SU-DHL-6 (cell line): ENCODE data around the gene AGBL5.

ENCODE experiments used
- H2AFZ ChIP-seq: fragments of 200-600 bp; sonication (generic); 2 replicates; pipeline ENCODE4 v1.6.1; 2014; ENCODE audit warnings: low read depth, mild to moderate bottlenecking, moderate library complexity, mixed read lengths, antibody characterized with exemption, low read length; ENCODE audit not compliant: severe bottlenecking
- H3F3A ChIP-seq: fragments of 200-600 bp; shearing (Covaris generic); 2 replicates; pipeline ENCODE4 v1.6.0; 2016; ENCODE audit warnings: antibody characterized with exemption, mild to moderate bottlenecking; ENCODE audit not compliant: insufficient read depth
- H3K27ac ChIP-seq: fragments of 200-600 bp; sonication (generic); 2 replicates; pipeline ENCODE4 v1.5.1; 2016; ENCODE audit warnings: low read depth, mild to moderate bottlenecking, low read length, moderate library complexity, mixed read lengths
- H3K27me3 ChIP-seq: fragments of 200-600 bp; sonication (generic), shearing (Covaris generic); 2 replicates; pipeline ENCODE4 v1.6.0; 2014; ENCODE audit warnings: mild to moderate bottlenecking, low read length
- H3K36me3 ChIP-seq: fragments of 200-600 bp; sonication (generic); 2 replicates; pipeline ENCODE4 v1.6.1; 2014; ENCODE audit warnings: mild to moderate bottlenecking, low read length, mixed read lengths
- H3K4me2 ChIP-seq: fragments of 300-600, 200-600 bp; shearing (Covaris generic), sonication (generic); 2 replicates; pipeline ENCODE4 v1.6.0; 2014; ENCODE audit warnings: low read length, low read depth, mild to moderate bottlenecking; ENCODE audit not compliant: poor library complexity, severe bottlenecking
- H3K4me3 ChIP-seq: fragments of 200-600 bp; sonication (generic); 2 replicates; pipeline ENCODE4 v1.5.1; 2014; ENCODE audit warnings: antibody characterized with exemption, low read length, mild to moderate bottlenecking, mixed read lengths; ENCODE audit not compliant: insufficient read depth, poor library complexity, severe bottlenecking
- H3K79me2 ChIP-seq: fragments of 200-600 bp; sonication (generic); 2 replicates; pipeline ENCODE4 v1.6.1; 2014; ENCODE audit warnings: mild to moderate bottlenecking, low read length, moderate library complexity; ENCODE audit not compliant: insufficient read depth
- H3K9ac ChIP-seq: fragments of 200-600 bp; sonication (generic); 2 replicates; pipeline ENCODE4 v1.7.0; 2014; ENCODE audit warnings: mild to moderate bottlenecking, low read length
- H3K9me2 ChIP-seq: fragments of 200-600 bp; sonication (generic); replicated peaks from 2 replicates; pipeline ENCODE4 v1.6.1; 2014; ENCODE audit warnings: low read length; ENCODE audit not compliant: insufficient read depth
- H3K9me3 ChIP-seq: fragments of 200-600 bp; sonication (generic); 2 replicates; pipeline ENCODE4 v1.6.1; 2014; ENCODE audit warnings: low read length, mixed read lengths; ENCODE audit not compliant: insufficient read depth
- H4K20me1 ChIP-seq: fragments of 200-600 bp; sonication (generic); 2 replicates; pipeline ENCODE4 v1.6.1; 2014; ENCODE audit warnings: low read depth, mild to moderate bottlenecking, antibody characterized with exemption, low read length, moderate library complexity, mixed read lengths
- CTCF ChIP-seq: fragments of 200-600 bp; sonication (generic); IDR thresholded peaks from one replicate; pipeline ENCODE4 v1.5.1; 2017; ENCODE audit warnings: antibody characterized with exemption, mild to moderate bottlenecking, low read length, moderate library complexity; ENCODE audit not compliant: insufficient read depth, poor library complexity, severe bottlenecking
- EZH2phosphoT487 ChIP-seq: fragments of 200-600 bp; sonication (generic), shearing (Covaris generic); conservative IDR thresholded peaks from 2 replicates; pipeline ENCODE4 v1.6.1; 2018; ENCODE audit warnings: mild to moderate bottlenecking, antibody characterized with exemption, low read length, moderate library complexity, mixed read lengths

AGBL5 gene

GRCh38 chr2:27083410-27084296, 32.2 kb downstream of the AGBL5 start:
- Histone ChIP-seq H3K27me3 (no peaks in the 10 kb centered on the region), H3K9me2 (no peaks in the 10 kb centered on the region), H3K36me3 (no peaks in the 10 kb centered on the region), H3K79me2 (no peaks in the 10 kb centered on the region), H3K27ac (no peak overlapping the region), H2AFZ (no peak overlapping the region), H3F3A (0 out of 2 replicates have a peak, but pooled peaks cover 3% of the 10 kb centered on the region), H3K4me2 (no peak overlapping the region), H3K9me3 (no peaks in the 10 kb centered on the region), H3K9ac (no peak overlapping the region), H4K20me1 (no peaks in the 10 kb centered on the region), H3K4me3 (no peak overlapping the region)
- TF ChIP-seq EZH2phosphoT487 = no peak
- TF ChIP-seq CTCF = no peak

- TF ChIP-seq EZH2phosphoT487 = no peak
- TF ChIP-seq CTCF = no peak
- no peak overlapping the region for H2AFZ ChIP-seq
- H3F3A ChIP-seq = 0 out of 2 replicates have a peak, but pooled peaks cover 3% of the 10 kb centered on the region
- no peaks in the 10 kb centered on the region for H3K9me3 ChIP-seq
- H3K9ac ChIP-seq = no peak overlapping the region
- no peaks in the 10 kb centered on the region for H3K9me2 ChIP-seq
- no peaks in the 10 kb centered on the region for H3K36me3 ChIP-seq
- no peak overlapping the region for H3K27ac ChIP-seq
- no peaks in the 10 kb centered on the region for H3K27me3 ChIP-seq
- no peaks in the 10 kb centered on the region for H3K79me2 ChIP-seq
- no peak overlapping the region for H3K4me3 ChIP-seq
- no peaks in the 10 kb centered on the region for H4K20me1 ChIP-seq
- no peak overlapping the region for H3K4me2 ChIP-seq
These were observed 33.0 kb downstream of the AGBL5 start for GRCh38 chr2:27084297-27085061.

GRCh38 chr2:27085062-27085672, 33.7 kb downstream of the AGBL5 start:
- H3K79me2 ChIP-seq = no peaks in the 10 kb centered on the region
- no peaks in the 10 kb centered on the region for H3K9me3 ChIP-seq
- H3K27me3 ChIP-seq = no peaks in the 10 kb centered on the region
- peak overlapping the region; percentile 75 for H3K4me2 ChIP-seq
- TF ChIP-seq EZH2phosphoT487 = no peak
- H3K9me2 ChIP-seq = no peaks in the 10 kb centered on the region
- H3K9ac ChIP-seq = peak overlapping the region; percentile 69; the same call in 1 of the 2 replicates
- no peaks in the 10 kb centered on the region for H3K36me3 ChIP-seq
- H3F3A ChIP-seq = 0 out of 2 replicates have a peak, but pooled peaks cover 3% of the 10 kb centered on the region
- no peak overlapping the region for H3K27ac ChIP-seq
- no peak overlapping the region for H3K4me3 ChIP-seq
- H4K20me1 ChIP-seq = no peaks in the 10 kb centered on the region
- H2AFZ ChIP-seq = no peak overlapping the region
